NCI-H1048 (cell line): Measurements from ENCODE around the gene C10orf71.

ENCODE experiments used
- DNase-seq: peaks from one replicate; lab custom pipeline; 2025; lab: John Stamatoyannopoulos, UW

Gene C10orf71

DNA sequence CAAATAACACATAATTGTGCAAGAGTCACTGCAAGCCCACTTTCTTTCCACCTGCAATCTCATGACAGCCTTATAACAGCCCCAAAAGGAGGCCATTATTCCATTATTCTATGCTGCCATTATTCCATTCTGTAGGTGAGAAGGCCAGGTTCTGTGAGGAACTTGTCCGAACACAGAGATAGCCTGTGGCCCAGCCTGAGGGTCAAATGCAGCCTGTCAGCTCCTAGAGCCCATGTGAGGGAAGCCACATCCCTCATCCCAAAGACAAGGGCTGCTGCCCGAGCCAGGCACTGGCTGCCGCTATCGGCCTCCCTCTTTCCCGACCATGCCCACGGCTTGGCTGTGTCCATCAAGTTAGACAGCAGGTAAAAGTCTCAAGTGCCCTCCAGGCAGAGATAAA lies 24.1 kb upstream of the C10orf71 start:
- DNase-seq, result no peak

- no peak for DNase-seq
Measured at GRCh38 chr10:49275896-49276295, 23.1 kb upstream of the C10orf71 start.

- no peak for DNase-seq
Measured at GRCh38 chr10:49276596-49276995, 22.4 kb upstream of the C10orf71 start.

DNA sequence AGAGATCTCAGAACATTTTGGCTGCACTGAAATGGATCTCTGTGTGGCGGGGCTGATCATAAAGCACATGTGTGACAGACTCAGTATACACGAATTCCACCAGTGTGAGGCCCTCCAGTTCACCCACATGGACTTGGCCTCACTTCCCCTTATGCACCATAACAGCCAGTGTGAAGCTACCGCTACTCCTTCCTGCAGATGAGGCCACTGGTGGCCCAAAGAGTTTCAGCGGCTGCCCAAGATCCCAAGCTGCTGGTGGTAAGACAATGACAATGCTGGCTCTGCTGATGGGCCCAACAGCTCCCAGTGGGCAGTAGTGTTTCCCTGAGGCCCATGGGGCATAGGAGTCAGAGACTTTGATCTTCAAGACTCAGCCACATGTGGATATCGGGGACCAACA lies 21.0 kb upstream of the C10orf71 start:
- DNase-seq, result no peak

DNA sequence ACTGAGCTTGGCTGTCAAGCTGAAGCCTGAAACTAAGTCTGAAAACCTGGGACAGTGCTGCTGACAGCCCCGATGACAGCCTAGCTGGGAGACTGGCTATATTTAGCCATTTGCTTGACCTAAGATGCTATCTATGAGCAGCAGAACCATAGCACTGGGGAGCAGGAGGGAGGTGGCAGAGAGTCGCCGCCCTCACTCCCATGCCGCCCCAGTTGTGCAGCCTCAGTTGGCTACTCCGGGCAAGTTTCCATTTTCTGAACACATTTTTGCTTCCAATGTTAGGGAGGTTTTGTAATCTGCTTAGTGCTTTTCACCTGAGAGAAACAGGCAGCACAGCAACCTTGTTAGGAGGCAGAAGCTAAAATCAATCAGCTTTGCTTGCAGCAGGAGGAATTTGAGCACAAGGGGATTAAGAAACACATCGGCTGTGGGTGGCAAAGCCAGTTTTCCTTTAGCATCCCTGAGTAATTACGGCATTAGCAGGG lies 20.4 kb upstream of the C10orf71 start:
- DNase-seq, result no peak

DNA sequence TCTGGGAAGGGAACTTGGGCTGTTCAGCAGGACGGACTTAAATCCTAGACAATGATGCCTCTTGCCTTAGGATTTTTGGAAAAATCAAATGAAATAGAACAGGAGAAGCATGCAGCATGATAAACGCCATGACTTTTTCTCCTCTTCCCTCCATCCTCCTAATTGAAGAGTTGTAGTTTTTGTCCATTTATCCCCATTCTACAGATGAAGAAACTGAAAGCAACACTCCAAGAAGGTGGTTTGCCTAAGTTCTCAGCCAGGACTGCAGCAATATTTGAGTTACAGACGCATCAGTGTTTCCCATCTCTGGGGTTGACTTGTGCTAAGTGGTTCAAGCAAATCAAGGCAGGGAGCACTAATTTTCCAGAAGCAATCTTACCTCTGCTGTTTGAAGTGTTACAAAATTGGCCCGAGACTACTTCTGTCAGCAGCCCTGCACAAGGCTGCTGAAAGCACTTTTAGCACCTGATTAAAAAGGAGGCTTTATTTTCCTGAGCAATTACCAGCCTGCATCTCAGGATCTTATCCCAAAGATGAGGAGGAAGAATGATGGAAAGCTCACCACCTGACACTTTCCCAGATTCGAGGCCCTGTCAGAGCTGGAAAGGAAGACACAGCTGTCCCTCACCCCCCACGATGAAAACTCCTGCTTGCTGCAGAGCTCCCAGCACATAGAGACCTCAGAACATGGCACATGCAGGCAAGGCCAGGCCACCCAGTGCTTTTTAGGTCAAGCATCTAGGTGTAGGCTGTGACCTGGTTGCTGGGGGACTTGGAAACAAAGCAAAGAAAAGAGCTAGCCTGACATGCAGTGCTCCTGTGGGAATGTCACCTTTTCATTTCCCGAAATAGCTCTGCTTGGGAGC lies 19.7 kb upstream of the C10orf71 start:
- no peak for DNase-seq

DNA sequence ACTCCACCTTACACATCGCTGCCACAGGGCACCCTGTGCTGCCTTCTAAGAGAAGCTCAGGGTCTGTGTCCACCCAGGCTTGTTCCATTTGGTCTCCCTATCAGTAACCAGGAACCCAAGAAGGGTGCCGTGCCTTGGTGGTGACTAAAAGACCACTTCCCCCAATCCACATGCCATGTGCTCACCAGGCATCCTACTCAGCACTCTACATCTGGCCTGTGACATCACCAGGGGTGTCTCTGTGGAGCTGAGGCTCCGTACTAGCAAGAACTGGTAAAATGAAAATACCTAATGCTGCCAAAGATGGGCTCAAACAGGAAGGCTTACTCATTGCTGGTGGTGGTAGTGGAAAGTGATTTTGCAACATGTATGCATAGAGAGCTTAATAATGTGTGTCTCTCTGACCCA lies 19.0 kb upstream of the C10orf71 start:
- no peak for DNase-seq

DNA sequence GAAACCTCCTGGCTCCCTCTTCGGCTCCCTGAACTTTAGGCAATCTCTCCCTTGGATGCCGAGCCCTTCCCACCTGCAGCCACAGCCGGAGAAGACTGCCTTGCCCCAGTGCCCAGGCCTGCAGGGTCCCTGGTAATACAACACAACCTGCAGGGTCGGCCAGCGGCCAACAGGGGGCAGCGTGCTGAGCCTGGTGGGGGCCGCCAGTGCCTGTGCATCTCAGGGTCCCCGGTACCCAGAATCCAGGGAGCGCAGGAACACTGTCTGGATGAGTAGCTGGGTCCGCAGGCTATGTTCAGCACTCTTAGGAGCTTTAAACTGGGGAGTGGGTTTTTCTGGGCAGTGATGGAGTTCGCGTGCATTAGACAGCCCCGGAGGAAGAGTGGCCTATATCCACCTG lies 17.5 kb upstream of the C10orf71 start:
- no peak for DNase-seq

DNA sequence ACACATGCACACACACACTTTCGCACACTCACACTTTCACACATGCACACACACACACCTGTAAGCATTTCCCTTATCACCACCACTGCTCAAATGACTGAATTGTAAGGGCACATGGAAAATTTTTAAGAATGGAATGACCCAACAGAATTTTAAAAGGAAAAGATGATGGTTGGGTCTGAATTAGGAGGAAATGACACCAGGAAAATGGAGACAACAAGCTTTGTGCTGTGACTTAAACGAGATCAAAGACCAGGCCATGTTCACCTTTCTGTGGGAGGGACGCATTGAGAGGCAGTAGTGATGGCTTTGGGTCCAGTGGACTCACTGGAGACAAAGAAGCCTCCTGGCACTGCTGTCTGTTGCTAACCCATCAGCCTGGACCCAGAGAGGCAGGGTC lies 16.7 kb upstream of the C10orf71 start:
- DNase-seq, result no peak

DNA sequence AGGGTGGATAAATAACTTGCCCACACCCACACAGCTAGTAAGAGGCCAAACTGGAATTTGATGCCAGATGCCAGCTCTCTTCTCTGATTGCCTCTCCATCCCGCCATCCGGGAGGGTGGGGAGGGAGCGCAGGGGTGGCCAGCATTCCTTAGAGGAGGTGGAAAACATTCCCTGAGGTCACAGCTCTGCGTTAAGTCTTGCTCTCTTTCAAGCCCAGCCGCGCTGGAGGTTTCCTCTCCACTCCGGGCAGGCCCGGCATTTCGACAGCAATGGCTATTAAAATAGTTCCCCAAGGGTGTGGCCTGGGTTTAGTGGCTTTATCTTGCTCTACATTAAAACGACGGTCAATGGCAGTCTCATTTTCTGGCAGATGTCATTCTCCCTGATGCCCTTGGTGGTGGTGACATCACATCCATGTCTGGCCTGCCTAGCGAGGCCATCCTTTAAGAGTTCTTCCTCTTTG lies 16.1 kb upstream of the C10orf71 start:
- DNase-seq, result no peak

- DNase-seq, result no peak
Measured at GRCh38 chr10:49283491-49283890, 15.5 kb upstream of the C10orf71 start.

DNA sequence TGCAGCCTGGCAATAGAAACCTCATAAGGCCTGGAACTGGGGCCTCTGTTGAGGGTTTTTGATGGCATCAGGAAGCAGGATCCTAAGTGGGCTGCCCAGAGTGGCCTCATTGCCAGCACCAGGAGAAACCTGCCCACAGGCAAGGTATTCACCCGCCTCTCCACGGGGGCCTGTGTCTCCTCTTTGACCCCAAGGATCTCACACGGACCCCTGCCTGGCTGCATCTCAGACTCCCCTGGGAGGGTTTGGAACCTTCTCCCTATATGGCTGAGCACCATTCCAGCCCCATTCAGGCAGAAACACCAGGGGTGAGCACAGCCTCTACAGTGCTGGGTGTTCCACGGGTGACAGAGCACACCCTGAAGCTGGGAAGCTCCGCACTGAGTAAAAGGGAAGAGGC lies 14.6 kb upstream of the C10orf71 start:
- DNase-seq, result no peak

- DNase-seq, result no peak
Measured at GRCh38 chr10:49285232-49285631, 13.7 kb upstream of the C10orf71 start.

DNA sequence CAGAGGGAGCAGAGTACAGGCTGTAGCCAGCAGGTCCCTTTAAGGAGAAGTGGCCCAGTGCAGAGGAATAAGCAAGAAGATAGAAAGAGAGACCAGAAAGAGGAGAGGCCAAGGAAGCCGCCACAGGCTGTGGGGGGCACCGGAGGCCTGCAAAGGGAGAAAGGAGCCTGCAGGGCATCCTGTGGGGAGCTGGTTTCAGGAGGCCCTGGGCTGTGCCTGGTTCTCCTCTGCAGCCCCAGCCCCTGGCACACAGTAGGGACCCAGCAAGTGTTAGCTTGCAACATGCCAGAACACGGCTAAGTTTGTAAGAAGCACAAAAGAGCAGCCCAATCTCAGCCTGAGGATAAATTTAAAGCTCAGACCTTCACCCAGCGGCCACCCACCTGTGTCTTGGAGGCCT lies 12.3 kb upstream of the C10orf71 start:
- DNase-seq, result no peak

- no peak for DNase-seq
Measured at GRCh38 chr10:49287689-49288340, 11.2 kb upstream of the C10orf71 start.

- DNase-seq, result no peak
Measured at GRCh38 chr10:49288341-49289065, 10.5 kb upstream of the C10orf71 start.

- no peak for DNase-seq
Measured at GRCh38 chr10:49289480-49289879, 9.5 kb upstream of the C10orf71 start.

GRCh38 chr10:49290131-49290530 lies 8.8 kb upstream of the C10orf71 start:
- no peak for DNase-seq

DNA sequence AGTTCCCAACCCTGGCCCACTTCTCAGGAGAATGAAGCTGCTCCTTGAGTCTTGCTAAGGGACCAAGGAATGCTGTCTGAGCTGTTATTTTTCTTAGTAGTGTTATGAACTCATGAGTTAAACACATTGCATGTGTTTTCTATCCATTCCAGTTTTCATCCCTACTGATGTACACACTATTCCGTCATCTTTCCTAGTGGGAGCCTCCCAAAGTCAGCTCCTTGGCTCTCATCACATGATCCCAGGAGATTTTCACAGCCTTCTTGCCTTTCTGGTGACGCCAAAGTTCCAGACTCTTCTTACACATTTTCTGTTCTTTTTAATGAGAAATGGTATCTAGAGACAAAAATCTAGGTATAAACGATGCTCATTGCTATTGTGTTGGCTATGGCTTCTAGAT lies 8.4 kb upstream of the C10orf71 start:
- no peak for DNase-seq

GRCh38 chr10:49292565-49293207 lies 6.3 kb upstream of the C10orf71 start:
- no peak for DNase-seq

GRCh38 chr10:49293208-49293603 lies 5.8 kb upstream of the C10orf71 start:
- DNase-seq, result no peak

GRCh38 chr10:49294731-49295130 lies 4.2 kb upstream of the C10orf71 start:
- DNase-seq, result no peak
